Loucy (cell line): Measurements from ENCODE around the gene TSACC.

Source experiments
- EZH2phosphoT487 ChIP-seq: fragments of 200-600 bp; IDR thresholded peaks from 2 replicates; pipeline ENCODE4 v1.6.1; 2018; ENCODE audit warnings: antibody characterized with exemption, mild to moderate bottlenecking, moderate library complexity, borderline replicate concordance
- TF ChIP-seq, protein P1 (sequence below): fragments of 200-600 bp; sonication (generic); conservative IDR thresholded peaks from 2 replicates; pipeline ENCODE4 v1.5.1; 2014; ENCODE audit warnings: mild to moderate bottlenecking, antibody characterized with exemption, low read length

DNA sequence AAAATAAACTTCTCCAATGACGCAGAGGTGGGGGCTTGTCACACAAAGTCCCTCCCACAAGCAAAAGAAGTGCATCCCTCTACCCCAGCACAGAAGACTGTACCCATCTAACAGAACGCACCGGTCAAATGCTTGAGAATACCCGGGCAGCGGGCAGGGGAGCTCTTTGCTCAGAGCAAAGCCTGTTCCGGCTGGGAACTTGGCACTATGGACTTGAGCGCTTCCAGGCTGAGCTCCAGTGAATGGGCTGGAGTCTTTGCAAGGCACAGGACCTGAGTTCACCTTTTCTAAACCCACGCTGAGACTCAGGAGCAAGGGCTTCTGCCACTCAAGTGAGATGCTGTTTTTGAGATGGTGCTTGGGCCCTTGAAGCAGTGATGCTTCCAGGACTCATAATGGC lies 51.0 kb downstream of the TSACC start:
- TF ChIP-seq, protein P1, sequence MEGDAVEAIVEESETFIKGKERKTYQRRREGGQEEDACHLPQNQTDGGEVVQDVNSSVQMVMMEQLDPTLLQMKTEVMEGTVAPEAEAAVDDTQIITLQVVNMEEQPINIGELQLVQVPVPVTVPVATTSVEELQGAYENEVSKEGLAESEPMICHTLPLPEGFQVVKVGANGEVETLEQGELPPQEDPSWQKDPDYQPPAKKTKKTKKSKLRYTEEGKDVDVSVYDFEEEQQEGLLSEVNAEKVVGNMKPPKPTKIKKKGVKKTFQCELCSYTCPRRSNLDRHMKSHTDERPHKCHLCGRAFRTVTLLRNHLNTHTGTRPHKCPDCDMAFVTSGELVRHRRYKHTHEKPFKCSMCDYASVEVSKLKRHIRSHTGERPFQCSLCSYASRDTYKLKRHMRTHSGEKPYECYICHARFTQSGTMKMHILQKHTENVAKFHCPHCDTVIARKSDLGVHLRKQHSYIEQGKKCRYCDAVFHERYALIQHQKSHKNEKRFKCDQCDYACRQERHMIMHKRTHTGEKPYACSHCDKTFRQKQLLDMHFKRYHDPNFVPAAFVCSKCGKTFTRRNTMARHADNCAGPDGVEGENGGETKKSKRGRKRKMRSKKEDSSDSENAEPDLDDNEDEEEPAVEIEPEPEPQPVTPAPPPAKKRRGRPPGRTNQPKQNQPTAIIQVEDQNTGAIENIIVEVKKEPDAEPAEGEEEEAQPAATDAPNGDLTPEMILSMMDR = no peak
- TF ChIP-seq EZH2phosphoT487 = no peak
